WTC11 (cell line): ENCODE results near the gene KCNMA1.

ENCODE experiments used
- ARID4B ChIP-seq: sonication (generic); formaldehyde crosslinking; IDR thresholded peaks from 2 replicates; pipeline ENCODE4 v1.8.0; 2023; ENCODE audit warnings: missing genetic modification reagents, mild to moderate bottlenecking, borderline replicate concordance
- ATF2 ChIP-seq: sonication (generic); formaldehyde crosslinking; IDR thresholded peaks from 2 replicates; pipeline ENCODE4 v1.8.1; 2022; ENCODE audit warnings: low read depth, missing genetic modification reagents, borderline replicate concordance
- CTCF ChIP-seq: fragments of 200-600 bp; IDR thresholded peaks from 2 replicates; pipeline ENCODE4 v1.8.0; 2022; ENCODE audit warnings: antibody characterized with exemption
- E2F1 ChIP-seq: sonication (generic); formaldehyde crosslinking; IDR thresholded peaks from 2 replicates; pipeline ENCODE4 v1.8.0; 2022; ENCODE audit warnings: mild to moderate bottlenecking, missing genetic modification reagents
- ESRRA ChIP-seq: sonication (generic); formaldehyde crosslinking; IDR thresholded peaks from 2 replicates; pipeline ENCODE4 v1.8.1; 2022; ENCODE audit warnings: mild to moderate bottlenecking, missing genetic modification reagents, borderline replicate concordance
- FOXK1 ChIP-seq: sonication (generic); formaldehyde crosslinking; IDR thresholded peaks from 2 replicates; pipeline ENCODE4 v1.8.0; 2022; ENCODE audit warnings: mild to moderate bottlenecking, moderate library complexity, missing genetic modification reagents
- FOXP4 ChIP-seq: sonication (generic); formaldehyde crosslinking; IDR thresholded peaks from 2 replicates; pipeline ENCODE4 v1.8.0; 2022; ENCODE audit warnings: mild to moderate bottlenecking, missing genetic modification reagents
- MAX ChIP-seq: sonication (generic); formaldehyde crosslinking; IDR thresholded peaks from 2 replicates; pipeline ENCODE4 v1.8.0; 2022; ENCODE audit warnings: mild to moderate bottlenecking, missing genetic modification reagents
- NR3C1 ChIP-seq: sonication (generic); formaldehyde crosslinking; conservative IDR thresholded peaks from 2 replicates; pipeline ENCODE4 v1.8.1; 2023; ENCODE audit warnings: low read depth, mild to moderate bottlenecking, missing genetic modification reagents
- OVOL2 ChIP-seq: fragments of 250-450 bp; sonication (Bioruptor Pico); IDR thresholded peaks from 2 replicates; pipeline ENCODE4 v1.9.0; 2021; ENCODE audit warnings: mild to moderate bottlenecking, borderline replicate concordance
- SP1 ChIP-seq: sonication (generic); formaldehyde crosslinking; conservative IDR thresholded peaks from 2 replicates; pipeline ENCODE4 v1.8.1; 2022; ENCODE audit warnings: missing genetic modification reagents
- USF2 ChIP-seq: sonication (generic); formaldehyde crosslinking; IDR thresholded peaks from 2 replicates; pipeline ENCODE4 v1.8.1; 2023; ENCODE audit warnings: mild to moderate bottlenecking, missing genetic modification reagents, moderate library complexity
- ZNF281 ChIP-seq: sonication (generic); formaldehyde crosslinking; IDR thresholded peaks from 2 replicates; pipeline ENCODE4 v1.8.0; 2023; ENCODE audit warnings: mild to moderate bottlenecking, missing genetic modification reagents
- ZSCAN18 ChIP-seq: fragments of 250-450 bp; sonication (Bioruptor Pico); IDR thresholded peaks from 2 replicates; pipeline ENCODE4 v2.1.2; 2022; ENCODE audit warnings: mild to moderate bottlenecking, moderate library complexity

- TF ChIP-seq ARID4B (no peak), CTCF (no peak), ZSCAN18 (CRISPR knock-in tag) (no peak), FOXK1 (CRISPR knock-in tag) (no peak), ESRRA (CRISPR knock-in tag) (no peak), OVOL2 (CRISPR knock-in tag) (no peak), SP1 (CRISPR knock-in tag) (no peak), FOXP4 (no peak), ATF2 (CRISPR knock-in tag) (no peak), NR3C1 (CRISPR knock-in tag) (no peak), ZNF281 (no peak), USF2 (CRISPR knock-in tag) (no peak), E2F1 (CRISPR knock-in tag) (no peak), MAX (CRISPR knock-in tag) (no peak)
Observed at GRCh38 chr10:77494756-77495541, 142.7 kb downstream of the KCNMA1 start.
